ENCODE data around the gene SIPA1L3.
"Not testable (repeated sequence)": the region's sequence is repeated elsewhere in the genome, so short reads cannot be mapped to it uniquely, and the experiment has no call there.

SIPA1L3 gene

DNA sequence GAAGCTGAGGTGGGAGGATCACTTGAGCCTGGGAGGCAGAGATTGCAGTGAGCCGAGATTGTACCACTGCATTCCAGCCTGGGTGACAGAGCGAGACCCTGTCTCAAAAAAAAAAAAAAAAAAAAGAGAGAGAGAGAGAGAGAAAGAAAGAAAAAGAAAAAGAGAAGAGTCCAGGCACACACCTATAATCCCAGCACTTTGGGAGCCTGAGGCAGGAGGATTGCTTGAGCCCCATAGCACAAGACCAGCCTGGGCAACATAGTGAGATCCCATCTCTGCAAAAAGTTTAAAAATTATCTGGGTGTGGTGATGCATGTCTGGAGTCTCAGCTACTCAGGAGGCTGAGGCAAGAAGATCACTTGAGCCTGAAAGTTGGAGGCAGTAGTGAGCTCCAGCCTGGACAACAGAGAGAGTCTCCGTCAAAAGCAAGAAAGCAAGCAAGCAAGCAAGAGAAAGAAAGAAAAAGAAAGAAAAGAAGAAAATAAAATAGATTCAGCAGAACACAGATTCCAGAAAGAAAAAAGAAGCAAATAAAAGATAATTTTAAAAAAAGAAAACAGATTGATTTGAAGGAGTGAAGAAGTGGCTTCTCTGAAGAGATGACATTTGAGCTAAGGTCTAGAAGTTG, 323.6 kb downstream of the SIPA1L3 start:
- FAIRE-seq; DNase-seq (ENCODE audit: low spot score): not testable (repeated sequence)

DNA sequence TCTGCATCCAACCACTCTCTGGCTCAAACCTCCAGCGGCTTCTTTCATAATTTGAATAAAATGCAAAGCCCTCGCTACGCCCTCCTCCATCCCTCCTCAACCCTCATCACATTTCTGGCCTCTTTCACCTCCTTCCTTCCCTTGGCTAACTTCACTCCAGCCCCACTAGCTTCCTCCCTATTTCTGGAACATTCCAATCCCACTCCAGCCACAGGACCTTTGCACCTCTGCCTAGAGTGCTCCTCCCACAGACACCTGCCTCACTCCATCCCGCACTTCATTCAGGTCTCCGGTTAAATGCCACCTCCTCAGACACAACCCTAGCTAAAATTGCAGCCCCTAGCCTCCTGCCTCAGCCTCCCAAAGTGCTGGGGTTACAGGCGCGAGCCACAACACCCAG, 324.9 kb downstream of the SIPA1L3 start:
- no peak for FAIRE-seq
- no peak for DNase-seq (ENCODE audit: low spot score)

DNA sequence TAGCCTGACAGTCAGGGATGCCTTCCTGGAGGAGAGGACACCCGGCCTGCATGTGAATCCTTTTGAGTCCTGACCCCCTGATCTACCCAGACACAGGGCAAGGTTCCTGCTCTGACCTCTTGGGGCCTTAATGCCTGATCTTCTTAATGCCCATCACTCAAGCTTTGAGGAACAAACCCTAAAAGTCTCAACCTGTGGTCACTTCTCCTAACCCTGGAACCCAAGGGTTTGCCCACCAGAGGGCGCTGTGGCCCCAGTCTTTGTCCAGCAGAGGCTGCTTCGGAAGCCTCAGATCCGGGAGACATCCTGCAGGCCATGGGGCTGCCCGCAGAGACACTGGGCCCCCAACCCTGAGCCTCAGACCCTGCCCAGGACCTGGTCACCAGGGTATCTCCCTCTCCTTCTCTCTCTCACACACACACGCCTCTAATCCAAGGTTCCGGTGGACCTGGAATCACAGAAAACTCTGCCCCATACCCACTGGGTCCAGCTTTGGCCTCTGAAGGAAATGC, 326.8 kb downstream of the SIPA1L3 start:
- DNase-seq (ENCODE audit: low spot score): peak; percentile 80

DNA sequence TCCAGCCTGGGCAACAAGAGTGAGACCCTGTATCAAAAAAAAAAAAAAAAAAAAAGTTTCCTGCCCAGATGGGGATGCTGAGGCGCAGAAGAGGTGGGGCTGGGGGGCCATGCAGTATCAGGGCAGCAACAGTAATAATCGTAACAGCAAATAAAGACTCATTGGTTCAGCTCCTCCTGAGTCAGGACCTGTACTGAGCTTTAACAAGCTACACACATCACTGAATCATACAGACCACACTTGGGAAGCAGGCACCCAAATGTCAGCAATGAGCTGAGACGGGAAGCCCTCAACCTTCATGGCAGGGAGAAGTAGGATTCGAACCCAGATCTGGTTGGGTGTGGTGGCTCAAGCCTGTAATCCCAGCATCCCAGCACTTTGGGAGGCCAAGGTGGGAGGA, 327.6 kb downstream of the SIPA1L3 start:
- no peak for FAIRE-seq
- no peak for DNase-seq (ENCODE audit: low spot score)

More for the DNA sequence above, 326.8 kb downstream of the SIPA1L3 start:
- FAIRE-seq: no peak

DNA sequence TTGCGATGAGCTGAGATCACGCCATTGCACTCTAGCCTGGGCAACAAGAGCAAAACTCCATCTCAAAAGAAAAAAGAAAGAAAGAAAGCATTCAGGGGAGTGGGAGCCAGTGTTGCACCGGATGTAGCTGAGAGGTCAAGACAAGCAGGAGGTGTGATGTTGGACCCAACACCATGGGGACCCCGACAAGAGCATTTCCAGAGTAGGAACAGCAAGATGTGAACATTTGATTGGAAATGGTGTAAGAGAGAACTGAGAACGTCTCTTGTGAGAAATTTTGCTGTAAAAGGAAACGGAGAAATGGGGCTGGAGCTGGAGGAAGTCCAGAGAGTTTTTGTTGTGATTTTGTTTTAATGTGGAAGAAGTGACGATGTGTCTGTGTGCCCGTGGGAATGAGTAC, 332.8 kb downstream of the SIPA1L3 start:
- no peak for DNase-seq (ENCODE audit: low spot score)

DNA sequence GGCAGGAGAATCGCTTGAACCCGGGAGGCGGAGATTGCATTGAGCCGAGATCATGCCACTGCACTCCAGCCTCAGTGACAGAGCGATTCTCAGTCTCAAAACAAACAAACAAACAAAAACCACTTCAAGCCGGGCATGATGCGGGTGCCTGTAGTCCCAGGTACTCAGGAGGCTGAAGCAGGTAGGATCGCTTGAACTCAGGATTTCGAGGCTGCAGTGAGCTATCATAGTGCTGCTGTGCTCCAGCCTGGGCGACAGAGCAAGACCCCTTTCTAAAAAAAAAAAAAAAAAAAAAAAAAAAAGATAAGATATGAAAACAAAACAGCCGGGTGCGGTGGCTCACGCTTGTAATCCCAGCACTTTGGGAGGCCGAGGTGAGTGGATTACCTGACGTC, 336.3 kb downstream of the SIPA1L3 start:
- FAIRE-seq (no peak), DNase-seq (ENCODE audit: low spot score) (no peak)

More for the DNA sequence above, 332.8 kb downstream of the SIPA1L3 start:
- FAIRE-seq: no peak

DNA sequence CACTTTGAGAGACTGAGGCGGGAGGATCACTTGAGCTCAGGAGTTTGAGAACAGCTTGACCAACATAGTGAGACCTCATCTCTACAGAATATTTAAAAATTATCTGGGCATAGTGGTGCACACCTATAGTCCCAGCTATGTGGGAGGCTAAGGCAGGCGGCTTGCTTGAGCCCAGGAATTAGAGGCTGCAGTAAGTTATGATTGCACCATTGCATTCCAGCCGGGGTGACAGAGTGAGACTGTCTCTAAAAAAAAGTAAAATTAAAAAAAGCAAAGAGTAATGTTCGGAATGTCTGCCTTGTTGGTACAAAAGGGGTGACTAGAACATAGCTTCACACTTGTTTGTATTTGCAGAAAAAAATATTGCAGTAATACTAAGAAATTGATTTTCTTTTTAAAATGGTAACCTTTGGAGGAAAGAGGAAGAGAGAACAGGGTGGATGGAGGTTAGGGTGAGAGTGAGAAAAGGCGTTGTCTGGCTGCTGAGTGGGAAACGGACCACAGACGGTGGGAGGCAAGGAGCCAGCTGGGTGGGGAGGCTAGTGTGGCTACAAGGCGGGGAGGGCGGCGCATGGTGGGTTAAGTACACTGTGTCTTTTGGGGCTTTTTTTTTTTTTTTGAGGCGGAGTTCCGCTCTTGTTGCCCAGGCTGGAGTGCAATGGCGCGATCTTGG, 339.0 kb downstream of the SIPA1L3 start:
- no peak for FAIRE-seq

DNA sequence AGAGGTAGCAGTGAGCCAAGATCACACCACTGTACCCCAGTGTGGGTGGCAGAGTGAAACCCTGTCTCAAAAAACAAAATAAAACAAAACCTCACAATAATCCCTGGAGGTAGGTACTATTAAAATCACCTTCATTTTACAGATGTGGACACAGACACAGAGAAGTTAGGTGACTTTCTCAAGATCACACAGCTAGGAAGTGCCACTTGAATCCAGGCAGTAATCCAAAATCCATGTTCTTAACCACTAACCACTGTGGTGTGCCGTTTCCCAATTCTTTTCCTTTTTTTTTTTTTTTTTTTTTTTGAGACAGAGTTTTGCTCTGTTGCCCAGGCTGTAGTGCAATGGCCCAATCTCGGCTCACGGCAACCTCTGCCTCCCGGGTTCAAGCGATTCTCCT, 340.1 kb downstream of the SIPA1L3 start:
- no peak for FAIRE-seq
- DNase-seq (ENCODE audit: low spot score): no peak

More for the DNA sequence above, 339.0 kb downstream of the SIPA1L3 start:
- no peak for DNase-seq (ENCODE audit: low spot score)

DNA sequence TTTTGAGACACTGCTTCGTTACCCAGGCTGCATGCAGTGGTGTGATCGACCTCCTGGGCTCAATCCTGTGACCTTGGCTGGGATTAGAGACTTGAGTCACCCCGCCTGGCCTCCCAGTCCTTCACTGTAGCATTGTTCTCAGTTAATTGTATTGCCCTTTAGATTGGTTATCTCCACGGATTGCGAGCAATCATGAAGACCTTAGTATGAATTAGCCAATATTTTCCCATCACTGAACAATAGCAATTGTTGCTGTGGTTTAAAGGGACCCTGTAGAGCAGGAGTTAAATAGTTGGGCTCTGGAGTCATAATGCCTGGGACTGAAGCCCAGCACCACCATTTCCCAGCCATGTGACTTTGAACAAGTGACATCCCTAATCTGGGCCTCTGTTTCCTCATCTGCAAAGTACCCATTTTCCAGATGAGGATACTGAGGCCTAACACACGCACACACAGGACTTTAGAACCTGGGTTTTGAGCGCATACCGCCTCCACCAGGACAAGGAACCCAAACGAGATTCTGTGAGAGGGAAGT, 340.8 kb downstream of the SIPA1L3 start:
- DNase-seq (ENCODE audit: low spot score) (no peak), FAIRE-seq (no peak)

DNA sequence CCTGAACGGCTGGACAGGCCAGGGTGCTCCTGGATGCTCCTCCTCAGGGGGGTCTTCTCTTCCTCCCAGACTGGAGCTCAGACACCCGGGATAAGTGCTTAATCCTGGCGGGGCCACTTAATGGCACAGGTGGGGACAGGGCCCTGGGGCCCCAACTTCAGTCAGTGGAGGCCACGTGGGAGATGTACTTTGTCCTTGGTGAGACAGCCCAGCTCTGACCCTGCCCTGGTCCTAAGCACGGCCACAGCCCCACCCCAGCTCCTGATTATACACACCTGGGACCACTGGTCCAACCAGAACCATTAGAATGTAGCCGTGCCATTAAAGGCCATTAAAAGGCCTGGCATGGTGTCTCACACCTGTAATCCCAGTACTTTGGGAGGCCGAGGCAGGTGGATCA, 341.4 kb downstream of the SIPA1L3 start:
- no peak for DNase-seq (ENCODE audit: low spot score)
- FAIRE-seq: no peak

DNA sequence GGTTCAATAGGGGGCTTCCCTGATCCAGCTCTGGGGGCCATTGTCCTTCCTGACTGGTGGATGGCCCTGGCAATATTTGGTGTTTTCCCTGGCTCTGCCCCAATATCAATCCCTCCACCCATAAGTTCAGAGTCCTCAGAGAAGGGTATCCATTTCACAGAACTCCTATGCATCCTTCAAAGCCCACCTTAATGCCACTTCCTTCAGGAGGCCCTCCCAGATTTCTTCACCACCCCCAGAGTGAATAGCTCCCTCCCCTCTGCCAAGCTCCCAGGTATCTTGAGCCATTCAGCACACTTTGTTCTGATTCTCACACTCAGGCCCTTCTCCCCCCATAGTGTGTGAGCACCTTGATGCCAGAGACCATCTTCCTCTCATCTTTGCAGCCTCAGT, 343.4 kb downstream of the SIPA1L3 start:
- no peak for FAIRE-seq
- DNase-seq (ENCODE audit: low spot score): no peak

DNA sequence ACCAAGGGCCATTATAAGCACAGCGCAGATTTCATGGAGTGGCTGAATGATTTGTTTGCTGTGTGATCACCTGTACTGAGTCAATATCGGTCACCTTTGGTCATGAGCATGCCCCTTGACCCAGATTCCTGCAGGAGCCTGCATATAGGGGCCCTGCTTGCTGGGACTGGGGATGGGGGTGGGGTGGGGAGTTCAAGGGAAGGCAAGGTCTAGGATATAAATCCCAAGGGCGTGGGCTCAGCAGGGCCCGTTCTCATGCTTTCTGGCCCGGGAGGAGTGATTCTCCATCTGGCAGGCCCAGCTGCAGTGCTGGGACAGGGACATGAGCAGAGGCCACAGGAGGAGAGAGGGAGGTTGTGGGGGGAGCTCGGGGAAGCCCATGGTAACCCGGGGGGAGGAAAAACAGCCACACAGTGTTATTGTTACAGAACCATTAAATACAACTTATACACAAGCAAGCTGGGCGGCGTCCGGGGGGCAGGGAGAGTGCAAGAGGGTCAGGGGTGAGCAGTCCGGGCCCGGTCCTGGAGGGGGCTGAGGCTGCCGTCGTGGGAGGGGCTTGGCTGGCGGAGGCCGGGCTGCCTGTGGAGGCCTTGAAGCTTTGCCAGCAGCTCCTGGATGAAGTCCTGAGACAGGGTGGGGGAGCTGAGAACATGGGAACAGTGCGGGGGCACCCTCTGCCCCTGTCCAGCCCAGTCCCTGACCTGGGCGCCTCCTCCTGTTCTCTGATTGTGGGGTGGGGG, 344.0 kb downstream of the SIPA1L3 start:
- FAIRE-seq: no peak
- DNase-seq (ENCODE audit: low spot score): no peak

DNA sequence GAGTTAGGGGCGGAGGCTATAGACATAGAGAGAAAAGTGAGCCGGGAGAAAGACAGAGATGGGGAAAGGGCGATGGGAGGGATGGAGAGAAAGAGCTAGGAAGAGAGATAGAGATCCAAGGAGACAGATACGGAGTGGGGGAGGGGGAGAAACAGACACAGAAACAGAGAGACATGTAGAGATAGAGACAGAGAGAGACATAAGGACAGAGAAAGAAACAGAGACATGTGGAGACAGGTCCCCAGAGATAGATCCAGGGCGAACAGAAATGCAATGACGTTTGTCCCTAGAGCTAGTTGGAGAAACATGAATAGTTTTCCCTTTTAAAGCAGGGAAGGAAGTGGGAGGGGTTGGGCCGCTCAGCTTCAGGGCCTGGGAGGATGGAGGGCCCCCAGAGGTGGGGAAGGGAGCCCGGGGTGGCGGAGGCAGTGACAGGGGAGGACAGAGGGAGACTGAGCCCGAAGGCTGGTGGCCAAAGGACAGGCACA, 344.6 kb downstream of the SIPA1L3 start:
- no peak for DNase-seq (ENCODE audit: low spot score)
- no peak for FAIRE-seq

DNA sequence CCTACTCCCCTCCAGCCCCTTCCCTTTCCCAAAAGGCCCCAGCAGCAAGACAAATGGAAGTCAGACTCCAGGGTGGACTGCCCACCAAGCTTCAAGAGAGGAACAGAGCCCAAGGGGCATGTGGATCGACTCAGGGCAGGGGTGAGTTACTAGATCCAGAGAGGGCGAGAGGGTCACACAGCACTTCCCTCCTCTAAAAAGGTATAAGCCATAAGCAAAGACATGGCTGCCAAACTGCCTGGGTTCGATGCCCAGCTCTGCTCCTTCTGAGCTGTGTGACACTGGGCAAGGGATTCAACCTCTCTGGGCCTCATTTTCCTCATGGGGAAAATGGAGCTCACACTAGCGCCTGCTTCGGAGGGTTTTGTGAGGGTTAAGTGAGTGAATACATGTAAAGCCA, 345.4 kb downstream of the SIPA1L3 start:
- FAIRE-seq (no peak), DNase-seq (ENCODE audit: low spot score) (no peak)

DNA sequence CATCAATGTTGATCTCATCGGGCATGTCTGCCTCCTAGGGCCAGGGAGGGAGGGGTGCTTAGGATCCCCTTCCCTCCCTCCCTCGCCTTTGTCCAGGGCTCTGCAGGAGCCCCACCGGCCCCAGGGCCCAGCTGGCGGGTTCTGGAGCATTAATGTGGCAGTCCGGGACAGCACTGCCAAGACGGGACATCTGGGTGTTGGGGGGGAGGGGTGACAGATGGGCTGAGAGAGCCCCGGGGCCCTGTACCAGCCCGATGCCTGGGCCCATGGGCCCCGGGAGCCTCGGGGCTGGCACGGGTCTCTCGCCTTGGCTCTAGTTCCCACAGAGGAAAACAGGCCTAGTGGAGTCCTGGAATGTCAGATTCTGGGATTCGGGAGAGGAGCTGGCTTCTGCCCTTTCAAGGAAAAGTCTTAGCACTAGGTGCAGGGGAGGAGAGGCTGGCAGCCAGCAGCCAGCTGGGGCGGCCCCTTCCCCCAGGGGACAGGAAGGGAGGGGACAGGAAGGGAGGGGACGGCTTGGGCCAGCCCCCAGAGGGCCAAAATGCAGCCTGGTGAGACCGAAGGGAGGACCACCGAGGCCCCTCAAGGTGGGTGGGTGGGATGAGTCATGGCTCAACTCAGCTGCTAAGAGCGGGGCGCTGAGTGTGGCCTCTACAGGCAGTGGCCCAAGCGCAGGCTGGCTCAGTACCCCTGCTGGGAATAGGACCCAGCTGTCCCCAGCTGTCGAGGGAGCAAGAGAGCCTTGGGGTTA, 346.1 kb downstream of the SIPA1L3 start:
- FAIRE-seq: peak; percentile 37

DNA sequence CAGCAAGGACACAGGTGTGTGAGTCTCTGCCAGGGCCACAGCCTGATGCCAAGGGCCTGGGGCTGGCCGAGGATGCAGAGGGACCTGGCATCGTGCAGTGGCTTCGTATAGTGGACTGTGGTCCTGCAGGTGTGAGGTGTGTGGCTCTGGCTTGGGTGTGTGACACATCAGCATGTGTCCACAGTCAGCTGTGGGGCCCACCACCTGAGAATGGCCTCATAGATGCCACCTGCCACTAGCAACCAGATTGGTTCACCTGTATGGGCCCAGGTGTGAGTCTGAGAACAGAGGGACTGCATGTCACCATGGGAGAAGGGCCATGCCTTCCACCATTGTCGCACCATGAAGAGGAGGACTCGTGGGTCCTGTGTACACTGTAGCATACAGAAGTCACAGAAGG, 346.8 kb downstream of the SIPA1L3 start:
- DNase-seq (ENCODE audit: low spot score) (no peak), FAIRE-seq (no peak)

More for the DNA sequence above, 346.1 kb downstream of the SIPA1L3 start:
- DNase-seq (ENCODE audit: low spot score): no peak

DNA sequence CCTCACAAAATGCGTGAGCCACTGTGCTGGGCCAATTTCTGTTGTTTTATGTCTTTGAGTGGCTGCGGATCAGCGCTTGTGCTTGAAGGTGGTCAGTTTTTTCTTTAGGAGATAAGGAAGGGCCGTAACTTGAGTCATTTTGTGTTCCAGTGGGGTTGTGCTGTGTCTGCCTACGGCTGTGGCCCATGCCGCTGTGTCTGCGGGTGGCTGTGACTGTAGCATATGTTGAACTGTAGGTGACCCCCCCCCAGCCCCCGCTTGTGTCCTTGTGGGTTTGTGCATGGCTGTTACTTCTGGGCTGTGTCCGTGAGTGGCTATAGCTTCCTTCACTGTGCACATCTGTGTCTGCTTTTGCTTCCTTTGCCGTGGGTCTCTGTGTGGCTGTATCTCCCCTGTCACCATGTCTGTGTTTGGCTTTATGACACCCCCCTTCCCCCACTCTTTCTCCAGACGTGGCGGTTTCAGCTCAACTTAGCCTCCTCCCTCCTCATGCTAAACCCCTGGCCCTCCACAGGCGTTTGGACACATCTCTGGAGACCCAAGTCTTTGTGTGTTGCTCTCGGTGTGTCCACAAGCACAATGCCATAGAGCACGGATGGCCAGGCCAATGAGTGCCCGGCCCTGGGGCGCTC, 348.5 kb downstream of the SIPA1L3 start:
- DNase-seq (ENCODE audit: low spot score) (no peak), FAIRE-seq (no peak)
